Non-pigmented ciliary epithelial cell (primary cell): ENCODE results near the gene SLC35F2.
A peak's percentile ranks its signal among the peaks of the same experiment; 100 is the strongest.
"Not testable (repeated sequence)": the region's sequence is repeated elsewhere in the genome, so short reads cannot be mapped to it uniquely, and the experiment has no call there.

Source experiments
- DNase-seq: peaks from one replicate; pipeline ENCODE4 v3.0.0-alpha.2; 2010; ENCODE audit warnings: low read depth

Gene SLC35F2

GRCh38 chr11:107858217-107859070, at the start of gene SLC35F2:
Gene SLC35F2 (minus strand): TSS chr11:107858787. CDS start chr11:107858767, 20 bp downstream.
- no peak for DNase-seq

- no peak for DNase-seq
Measured at GRCh38 chr11:107908211-107908610, 49.6 kb upstream of the SLC35F2 start.

- peak; percentile 38 for DNase-seq
Measured at GRCh38 chr11:107898270-107898669, 39.7 kb upstream of the SLC35F2 start.

GRCh38 chr11:107882095-107882820, 23.7 kb upstream of the SLC35F2 start:
- DNase-seq, result no peak

- DNase-seq, result not testable (repeated sequence)
Measured at GRCh38 chr11:107881471-107881870, 22.9 kb upstream of the SLC35F2 start.

- no peak for DNase-seq
Measured at GRCh38 chr11:107876141-107876540, 17.6 kb upstream of the SLC35F2 start.

- no peak for DNase-seq
Measured at GRCh38 chr11:107864591-107864990, 6.0 kb upstream of the SLC35F2 start.

GRCh38 chr11:107860688-107861087, 2.1 kb upstream of the SLC35F2 start:
- DNase-seq, result no peak

- not testable (repeated sequence) for DNase-seq
Measured at GRCh38 chr11:107860240-107860620, 1.6 kb upstream of the SLC35F2 start.

- DNase-seq, result no peak
Measured at GRCh38 chr11:107859459-107860239, 1.1 kb upstream of the SLC35F2 start.

- DNase-seq, result no peak
Measured at GRCh38 chr11:107857550-107858216, 904 bp downstream of the SLC35F2 start.

- no peak for DNase-seq
Measured at GRCh38 chr11:107856981-107857517, 1.5 kb downstream of the SLC35F2 start.

GRCh38 chr11:107856180-107856980, 2.2 kb downstream of the SLC35F2 start:
- no peak for DNase-seq

GRCh38 chr11:107853070-107853469, 5.5 kb downstream of the SLC35F2 start:
- no peak for DNase-seq

GRCh38 chr11:107851704-107852310, 6.8 kb downstream of the SLC35F2 start:
- no peak for DNase-seq

GRCh38 chr11:107849790-107850189, 8.8 kb downstream of the SLC35F2 start:
- DNase-seq, result no peak

GRCh38 chr11:107848345-107848744, 10.2 kb downstream of the SLC35F2 start:
- no peak for DNase-seq

GRCh38 chr11:107847184-107847583, 11.4 kb downstream of the SLC35F2 start:
- DNase-seq, result no peak

GRCh38 chr11:107844041-107844440, 14.5 kb downstream of the SLC35F2 start:
- DNase-seq, result no peak

GRCh38 chr11:107842412-107843100, 16.0 kb downstream of the SLC35F2 start:
- no peak for DNase-seq
